Measurements from ENCODE around the gene SLC25A21.
"Not testable (repeated sequence)": the region's sequence is repeated elsewhere in the genome, so short reads cannot be mapped to it uniquely, and the experiment has no call there.

The SLC25A21 gene

GRCh38 chr14:37172024-37172869 lies at the start of gene SLC25A21:
Gene SLC25A21, minus strand, starts transcription at chr14:37172606.
- peak; percentile 92 to 95 for DNase-seq
- TF ChIP-seq POLR2A (IDR thresholded peaks at IDR 0.05; ENCODE audit: low read length) (peak; percentile 90), GATA1 (IDR thresholded peaks at IDR 0.05; ENCODE audit: low read depth, low read length) (no peak)

- TF ChIP-seq POLR2A (IDR thresholded peaks at IDR 0.05; ENCODE audit: low read length) (no peak), GATA1 (IDR thresholded peaks at IDR 0.05; ENCODE audit: low read depth, low read length) (no peak)
- no peak for DNase-seq
These were observed 48.7 kb upstream of the SLC25A21 start for GRCh38 chr14:37221073-37221472.

- TF ChIP-seq GATA1 (IDR thresholded peaks at IDR 0.05; ENCODE audit: low read depth, low read length) (no peak), POLR2A (IDR thresholded peaks at IDR 0.05; ENCODE audit: low read length) (no peak)
- DNase-seq, result no peak
These were observed 42.9 kb upstream of the SLC25A21 start for GRCh38 chr14:37215345-37215744.

DNA sequence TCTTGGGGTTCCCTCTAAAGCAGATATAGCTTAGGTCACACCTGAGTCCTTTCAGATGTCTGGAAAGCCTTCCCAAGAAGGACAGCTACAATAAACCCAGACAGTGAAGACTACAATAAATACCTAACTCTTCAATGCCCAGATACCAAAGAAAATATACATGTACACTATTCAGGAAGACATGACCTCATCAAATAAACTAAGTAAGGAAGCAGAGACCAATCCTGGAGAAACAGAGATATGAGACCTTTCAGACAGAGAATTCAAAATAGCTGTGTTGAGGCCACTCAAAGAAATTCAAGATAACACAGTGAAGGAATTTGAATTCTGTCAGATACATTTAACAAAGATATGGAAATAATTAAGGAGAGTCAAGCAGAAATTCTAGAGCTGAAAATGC lies 40.6 kb upstream of the SLC25A21 start:
- no peak for DNase-seq
- TF ChIP-seq GATA1 (IDR thresholded peaks at IDR 0.05; ENCODE audit: low read depth, low read length) (no peak), POLR2A (IDR thresholded peaks at IDR 0.05; ENCODE audit: low read length) (no peak)

GRCh38 chr14:37210448-37210847 lies 38.0 kb upstream of the SLC25A21 start:
- no peak for DNase-seq
- no peak for TF ChIP-seq GATA1 (IDR thresholded peaks at IDR 0.05; ENCODE audit: low read depth, low read length)
- no peak for TF ChIP-seq POLR2A (IDR thresholded peaks at IDR 0.05; ENCODE audit: low read length)

DNA sequence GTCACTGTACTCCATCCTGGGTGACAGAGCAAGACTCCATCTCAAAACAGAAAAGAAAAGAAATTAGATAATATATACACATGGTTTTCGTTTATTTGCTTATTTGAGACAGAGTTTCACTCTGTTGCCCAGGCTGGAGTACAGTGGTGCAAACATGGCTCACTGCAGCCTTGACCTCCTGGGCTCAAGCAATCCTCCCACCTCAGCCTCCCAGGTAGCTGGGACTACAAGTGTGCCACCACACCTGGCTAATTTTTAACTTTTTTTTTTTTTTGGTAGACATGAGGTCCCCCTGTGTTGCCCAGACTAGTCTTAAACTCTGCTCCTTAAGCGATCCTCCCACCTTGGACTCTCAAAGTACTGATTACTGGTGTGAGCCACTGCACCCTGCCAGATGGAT lies 37.2 kb upstream of the SLC25A21 start:
- DNase-seq, result not testable (repeated sequence)

GRCh38 chr14:37205623-37206605 lies 33.5 kb upstream of the SLC25A21 start:
- DNase-seq, result peak in 1 of 2 experiments; percentile 9

DNA sequence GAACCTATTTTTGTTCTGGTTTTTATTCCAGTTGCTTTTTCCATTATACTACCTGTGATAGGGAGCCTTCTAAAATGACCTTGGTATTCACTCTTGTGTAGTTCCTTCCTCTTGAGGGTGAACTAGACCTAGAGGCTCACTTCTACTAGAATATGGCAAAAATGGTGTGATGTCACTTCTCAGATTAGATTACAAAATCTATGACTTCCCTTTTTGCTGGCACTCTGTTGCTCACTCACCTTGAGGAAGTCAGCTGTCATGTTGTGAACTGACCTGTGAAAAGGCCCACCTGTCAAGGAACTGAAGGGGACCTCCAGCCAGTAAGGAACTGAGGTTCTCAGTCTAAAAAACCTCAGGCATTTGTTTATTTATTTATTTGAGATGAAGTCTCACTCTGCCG lies 31.0 kb upstream of the SLC25A21 start:
- no peak for TF ChIP-seq GATA1 (IDR thresholded peaks at IDR 0.05; ENCODE audit: low read depth, low read length)
- TF ChIP-seq POLR2A (IDR thresholded peaks at IDR 0.05; ENCODE audit: low read length), result no peak
- no peak for DNase-seq

- TF ChIP-seq POLR2A (IDR thresholded peaks at IDR 0.05; ENCODE audit: low read length) (no peak), GATA1 (IDR thresholded peaks at IDR 0.05; ENCODE audit: low read depth, low read length) (no peak)
- DNase-seq, result no peak
These were observed 30.4 kb upstream of the SLC25A21 start for GRCh38 chr14:37202812-37203211.

GRCh38 chr14:37202265-37202664 lies 29.9 kb upstream of the SLC25A21 start:
- no peak for DNase-seq
- no peak for TF ChIP-seq GATA1 (IDR thresholded peaks at IDR 0.05; ENCODE audit: low read depth, low read length)

DNA sequence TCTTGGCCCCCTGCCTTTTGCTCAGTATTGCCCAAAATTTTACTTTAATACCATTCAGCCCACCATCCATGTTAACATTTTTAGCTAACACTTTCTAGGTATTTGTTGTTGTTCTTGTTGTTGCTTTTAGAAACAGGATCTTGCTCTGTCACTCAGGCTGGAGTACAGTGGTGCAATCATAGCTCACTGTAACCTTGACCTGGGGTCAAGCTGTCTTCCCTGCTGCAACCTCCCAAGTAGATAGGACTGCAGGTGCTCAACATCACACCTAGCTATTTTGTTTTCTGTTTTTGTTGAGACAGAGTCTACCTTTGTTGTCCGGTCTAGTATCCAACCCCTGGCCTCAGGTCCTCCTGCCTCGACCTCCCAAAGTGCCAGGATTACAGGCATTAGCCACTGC lies 29.3 kb upstream of the SLC25A21 start:
- DNase-seq, result no peak
- no peak for TF ChIP-seq GATA1 (IDR thresholded peaks at IDR 0.05; ENCODE audit: low read depth, low read length)
- no peak for TF ChIP-seq POLR2A (IDR thresholded peaks at IDR 0.05; ENCODE audit: low read length)

GRCh38 chr14:37198907-37199306 lies 26.5 kb upstream of the SLC25A21 start:
- no peak for DNase-seq
- no peak for TF ChIP-seq POLR2A (IDR thresholded peaks at IDR 0.05; ENCODE audit: low read length)
- no peak for TF ChIP-seq GATA1 (IDR thresholded peaks at IDR 0.05; ENCODE audit: low read depth, low read length)

- TF ChIP-seq POLR2A (IDR thresholded peaks at IDR 0.05; ENCODE audit: low read length) (no peak), GATA1 (IDR thresholded peaks at IDR 0.05; ENCODE audit: low read depth, low read length) (no peak)
- DNase-seq, result no peak
These were observed 25.8 kb upstream of the SLC25A21 start for GRCh38 chr14:37198273-37198598.

GRCh38 chr14:37197421-37198272 lies 25.2 kb upstream of the SLC25A21 start, which contains the start of gene MIPOL1:
Gene MIPOL1, plus strand, starts transcription at chr14:37197937. Its CDS starts 49,952 bp downstream, at chr14:37247889.
- peak; percentile 69 for TF ChIP-seq POLR2A (IDR thresholded peaks at IDR 0.05; ENCODE audit: low read length)
- no peak for TF ChIP-seq GATA1 (IDR thresholded peaks at IDR 0.05; ENCODE audit: low read depth, low read length)
- peak; percentile 88 to 92 for DNase-seq
